Mammary epithelial cell (primary cell): ENCODE measurements around the gene SMAD6.

ENCODE experiments used
- CTCF ChIP-seq, 2 donors: IDR thresholded peaks in 1 of 2; conservative IDR thresholded peaks in 1 of 2; 2 replicates each; pipeline ENCODE4 v1.5.1; 2011 to 2012; ENCODE audit warnings: inconsistent platforms in 2 of 2, low read length in 2 of 2, mild to moderate bottlenecking in 2 of 2, control low read depth in 1 of 2, low read depth in 1 of 2; ENCODE audit not compliant: insufficient read depth in 1 of 2; ENCODE audit errors: extremely low read depth in 1 of 2
- EZH2 ChIP-seq: IDR thresholded peaks from 2 replicates; pipeline ENCODE4 v1.6.1; 2012; ENCODE audit warnings: low read length, inconsistent platforms, borderline replicate concordance

DNA sequence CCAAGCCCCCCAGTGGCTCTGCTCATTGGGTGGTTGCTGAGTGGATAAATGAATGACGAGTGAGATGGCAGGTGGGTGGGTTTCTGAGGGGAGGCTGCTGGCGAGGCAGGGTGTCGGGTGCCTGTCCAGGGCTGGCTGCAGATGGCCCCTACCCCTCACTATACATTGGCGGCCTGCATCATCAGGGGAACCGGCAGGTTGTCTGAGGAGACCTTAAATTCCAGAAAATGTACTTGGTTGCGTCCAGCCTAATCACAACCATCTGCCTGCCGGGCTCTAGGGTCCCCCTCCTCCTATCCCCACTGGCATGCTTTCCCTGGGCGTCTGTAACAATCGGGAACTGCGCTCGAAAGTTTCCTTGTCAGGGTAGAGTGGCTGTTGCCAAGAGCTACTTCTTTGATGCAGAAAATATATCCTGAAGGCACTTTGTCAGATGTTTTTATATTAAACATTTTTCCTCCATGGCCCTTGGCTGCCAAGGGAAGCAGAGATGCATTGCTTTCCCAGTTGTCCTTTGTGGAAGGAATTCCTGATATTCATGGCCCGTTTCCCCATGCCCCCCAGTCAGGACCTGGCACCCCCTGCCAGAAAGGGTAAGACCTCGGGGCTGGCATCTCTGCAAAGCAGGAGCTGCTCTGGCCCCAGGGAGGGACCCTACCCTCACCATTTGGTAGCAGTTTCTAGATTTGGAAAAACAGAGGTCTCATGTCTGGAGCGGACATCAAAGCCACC is 22.9 kb downstream of the SMAD6 start:
- TF ChIP-seq CTCF (conservative IDR thresholded peaks at IDR 0.05 in 1 of 2, IDR thresholded peaks at IDR 0.05 in 1 of 2; ENCODE audit: extremely low read depth in 1 of 2, insufficient read depth in 1 of 2, low read depth in 1 of 2, low read length in 2 of 2) (no peak), EZH2 (no peak)
